Measurements from ENCODE around the gene RARRES2. TPM values are rescaled to one million over a fixed set of nuclear protein-coding genes. Genes with fewer than 3 reads are reported as not detected.

The RARRES2 gene
- total RNA-seq, 4 donors from 2014 or later, result 21.5 to 99.9 (median 27.1) TPM

DNA sequence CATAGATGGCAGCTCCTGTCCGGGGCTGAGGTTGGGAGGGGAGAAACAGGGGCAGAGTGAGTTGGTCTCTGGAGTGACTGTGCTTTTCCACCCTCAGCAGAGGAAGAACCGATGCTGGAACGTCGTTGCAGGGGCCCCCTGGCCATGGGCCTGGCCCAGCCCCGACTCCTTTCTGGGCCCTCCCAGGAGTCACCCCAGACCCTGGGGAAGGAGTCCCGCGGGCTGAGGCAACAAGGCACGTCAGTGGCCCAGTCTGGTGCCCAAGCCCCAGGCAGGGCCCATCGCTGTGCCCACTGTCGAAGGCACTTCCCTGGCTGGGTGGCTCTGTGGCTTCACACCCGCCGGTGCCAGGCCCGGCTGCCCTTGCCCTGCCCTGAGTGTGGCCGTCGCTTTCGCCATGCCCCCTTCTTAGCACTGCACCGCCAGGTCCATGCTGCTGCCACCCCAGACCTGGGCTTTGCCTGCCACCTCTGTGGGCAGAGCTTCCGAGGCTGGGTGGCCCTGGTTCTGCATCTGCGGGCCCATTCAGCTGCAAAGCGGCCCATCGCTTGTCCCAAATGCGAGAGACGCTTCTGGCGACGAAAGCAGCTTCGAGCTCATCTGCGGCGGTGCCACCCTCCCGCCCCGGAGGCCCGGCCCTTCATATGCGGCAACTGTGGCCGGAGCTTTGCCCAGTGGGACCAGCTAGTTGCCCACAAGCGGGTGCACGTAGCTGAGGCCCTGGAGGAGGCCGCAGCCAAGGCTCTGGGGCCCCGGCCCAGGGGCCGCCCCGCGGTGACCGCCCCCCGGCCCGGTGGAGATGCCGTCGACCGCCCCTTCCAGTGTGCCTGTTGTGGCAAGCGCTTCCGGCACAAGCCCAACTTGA lies 29.9 kb upstream of the RARRES2 start:
- Histone ChIP-seq H3K27me3 (no peaks in the 10 kb centered on the region), H3K4me3 (peak overlapping the region in 1 of 4 donors; percentile 34), H3K36me3 (peaks cover 0 to 34% (median 0%) of the 10 kb centered on the region in 3 donors), H3K4me1 (peaks cover 0 to 55% (median 16%) of the 10 kb centered on the region in 4 donors), H3K9me3 (no peaks in the 10 kb centered on the region), H3K27ac (peak overlapping the region in 1 of 4 donors; percentile 14)
- DNase-seq, result peak in 1 of 3 donors; percentile 45
- no peak for TF ChIP-seq POLR2A (IDR thresholded peaks at IDR 0.05)

DNA sequence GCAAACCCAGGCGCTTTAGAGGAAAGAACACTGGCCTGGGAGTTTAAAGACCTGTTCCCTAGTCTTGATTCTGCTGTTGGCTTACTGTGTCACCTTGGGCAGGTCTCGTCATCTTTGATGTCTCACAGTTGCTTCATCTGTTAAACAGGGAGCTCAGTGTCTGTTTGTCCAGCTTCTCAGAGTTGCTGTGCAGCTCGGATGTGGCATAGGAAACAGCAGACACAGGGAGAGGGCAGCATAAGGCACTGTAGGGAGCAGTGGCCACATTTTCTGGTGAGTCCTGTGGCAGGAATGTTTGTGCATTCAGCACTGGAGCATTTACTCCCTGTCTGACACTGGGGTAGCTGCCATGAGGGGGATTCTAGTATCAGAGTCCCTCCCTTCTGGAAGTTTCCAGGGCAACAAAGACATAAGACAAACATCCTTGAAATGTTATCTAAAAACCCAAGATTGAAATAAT lies 29.2 kb upstream of the RARRES2 start:
- H3K9me3 ChIP-seq, result no peaks in the 10 kb centered on the region
- H3K36me3 ChIP-seq, result peaks cover 0 to 34% (median 0%) of the 10 kb centered on the region in 3 donors
- TF ChIP-seq POLR2A (IDR thresholded peaks at IDR 0.05), result no peak
- TF ChIP-seq, protein P1, sequence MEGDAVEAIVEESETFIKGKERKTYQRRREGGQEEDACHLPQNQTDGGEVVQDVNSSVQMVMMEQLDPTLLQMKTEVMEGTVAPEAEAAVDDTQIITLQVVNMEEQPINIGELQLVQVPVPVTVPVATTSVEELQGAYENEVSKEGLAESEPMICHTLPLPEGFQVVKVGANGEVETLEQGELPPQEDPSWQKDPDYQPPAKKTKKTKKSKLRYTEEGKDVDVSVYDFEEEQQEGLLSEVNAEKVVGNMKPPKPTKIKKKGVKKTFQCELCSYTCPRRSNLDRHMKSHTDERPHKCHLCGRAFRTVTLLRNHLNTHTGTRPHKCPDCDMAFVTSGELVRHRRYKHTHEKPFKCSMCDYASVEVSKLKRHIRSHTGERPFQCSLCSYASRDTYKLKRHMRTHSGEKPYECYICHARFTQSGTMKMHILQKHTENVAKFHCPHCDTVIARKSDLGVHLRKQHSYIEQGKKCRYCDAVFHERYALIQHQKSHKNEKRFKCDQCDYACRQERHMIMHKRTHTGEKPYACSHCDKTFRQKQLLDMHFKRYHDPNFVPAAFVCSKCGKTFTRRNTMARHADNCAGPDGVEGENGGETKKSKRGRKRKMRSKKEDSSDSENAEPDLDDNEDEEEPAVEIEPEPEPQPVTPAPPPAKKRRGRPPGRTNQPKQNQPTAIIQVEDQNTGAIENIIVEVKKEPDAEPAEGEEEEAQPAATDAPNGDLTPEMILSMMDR (IDR thresholded peaks at IDR 0.05), result no peak
- peak overlapping the region in 3 of 4 donors; percentile 94 to 99 (median 98) for H3K27ac ChIP-seq
- peak overlapping the region in 2 of 4 donors; percentile 84 to 93 for H3K4me3 ChIP-seq
- peaks cover 0 to 52% (median 16%) of the 10 kb centered on the region in 4 donors for H3K4me1 ChIP-seq
- DNase-seq, result peak in 1 of 3 donors; percentile 41
- no peaks in the 10 kb centered on the region for H3K27me3 ChIP-seq

DNA sequence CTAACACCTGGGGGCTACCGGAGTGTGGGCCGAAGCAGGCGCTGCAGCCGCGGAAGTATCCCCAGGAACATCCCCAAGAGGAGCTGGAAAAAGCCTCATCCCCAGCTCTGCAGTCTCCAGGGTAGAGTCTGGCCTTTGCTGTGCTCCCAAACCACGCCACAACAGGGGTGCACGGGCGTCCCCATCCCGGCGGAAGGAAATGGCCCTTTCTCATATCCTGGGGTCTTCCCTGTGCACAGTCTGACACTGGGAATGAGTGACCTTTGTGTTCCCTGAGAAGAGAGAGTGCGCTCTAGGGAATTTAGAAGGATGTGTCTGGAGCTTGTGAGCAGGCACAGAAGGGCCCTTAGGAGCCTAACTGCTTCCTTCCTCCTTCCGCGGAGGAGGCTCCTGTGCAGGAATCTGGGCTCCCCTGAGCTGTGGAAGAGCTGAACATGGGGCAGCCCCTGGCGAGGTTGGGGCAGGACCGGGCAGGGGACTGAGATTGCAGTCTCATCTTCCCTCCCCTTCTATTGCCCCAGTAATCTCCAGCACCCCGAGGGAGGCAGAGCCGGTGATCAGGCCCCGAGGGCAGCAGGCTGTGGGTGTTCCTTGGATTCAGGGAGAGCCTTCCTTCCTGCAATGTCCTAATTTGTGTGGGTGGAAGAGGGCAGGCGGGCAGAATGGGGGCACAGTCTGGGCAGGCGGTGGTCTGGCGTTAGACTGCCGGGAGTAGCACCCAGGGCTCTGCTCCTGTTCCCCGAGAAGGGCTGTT lies 28.5 kb upstream of the RARRES2 start:
- peak overlapping the region; percentile 90 to 99 (median 96) for H3K27ac ChIP-seq
- TF ChIP-seq, protein P1 (IDR thresholded peaks at IDR 0.05), result no peak
- no peak for TF ChIP-seq POLR2A (IDR thresholded peaks at IDR 0.05)
- peak in 1 of 3 donors; percentile 43 for DNase-seq
- peak overlapping the region; percentile 84 to 93 (median 91) for H3K4me3 ChIP-seq
- H3K36me3 ChIP-seq, result peaks cover 0 to 34% (median 0%) of the 10 kb centered on the region in 3 donors
- H3K9me3 ChIP-seq, result no peaks in the 10 kb centered on the region
- no peaks in the 10 kb centered on the region for H3K27me3 ChIP-seq
- H3K4me1 ChIP-seq, result peaks cover 0 to 52% (median 16%) of the 10 kb centered on the region in 4 donors

DNA sequence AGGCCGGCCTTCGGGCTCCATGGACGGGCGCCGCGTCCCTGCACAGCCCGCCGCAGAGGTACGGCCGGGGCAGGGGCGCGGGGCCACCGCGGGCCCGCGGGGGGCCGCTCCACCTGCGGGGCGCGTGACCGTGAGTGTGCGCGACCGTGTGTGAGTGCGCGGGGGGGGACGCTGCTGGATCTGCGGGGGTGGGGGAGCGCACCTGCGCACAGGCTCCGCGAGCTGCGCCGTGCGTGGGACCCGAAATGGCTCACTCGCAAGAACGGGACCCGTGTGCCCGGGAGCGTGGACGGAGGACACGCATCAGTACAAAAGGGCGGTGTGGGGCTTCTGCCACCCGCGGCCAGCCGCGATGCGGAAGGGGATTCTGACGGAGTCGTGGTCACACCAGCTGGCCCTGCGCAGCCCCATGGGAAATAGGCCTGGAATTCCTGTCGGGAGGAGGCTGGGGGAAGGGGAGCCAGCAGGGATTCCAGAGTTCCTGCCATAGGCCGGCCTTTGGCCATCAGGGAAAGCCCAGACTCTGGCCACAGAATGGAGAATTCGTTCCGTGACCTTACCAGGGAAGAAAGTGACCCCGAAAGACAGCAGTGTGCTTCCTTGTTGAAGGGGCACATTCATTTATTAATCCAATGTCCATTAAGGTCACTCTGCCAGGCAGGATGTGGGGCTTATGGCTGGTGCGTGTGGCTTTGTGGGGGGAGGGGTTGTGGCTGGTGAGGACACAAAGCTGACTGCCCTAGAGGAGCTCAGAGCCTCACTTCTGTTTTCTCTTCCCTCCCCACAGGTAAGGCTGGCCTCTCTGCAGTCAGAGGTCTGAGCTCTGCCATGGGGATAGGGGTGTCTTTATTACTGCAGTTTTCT lies 27.7 kb upstream of the RARRES2 start:
- DNase-seq, result peak; percentile 78 to 82 (median 80)
- Histone ChIP-seq H3K9me3 (no peaks in the 10 kb centered on the region), H3K4me3 (peak overlapping the region; percentile 84 to 93 (median 91)), H3K36me3 (peaks cover 0 to 34% (median 0%) of the 10 kb centered on the region in 3 donors), H3K27me3 (no peaks in the 10 kb centered on the region), H3K27ac (peak overlapping the region; percentile 90 to 99 (median 96)), H3K4me1 (peaks cover 0 to 51% (median 16%) of the 10 kb centered on the region in 4 donors)
- peak in 1 of 2 donors; percentile 20 for TF ChIP-seq POLR2A (IDR thresholded peaks at IDR 0.05)
- TF ChIP-seq, protein P1 (IDR thresholded peaks at IDR 0.05), result no peak

DNA sequence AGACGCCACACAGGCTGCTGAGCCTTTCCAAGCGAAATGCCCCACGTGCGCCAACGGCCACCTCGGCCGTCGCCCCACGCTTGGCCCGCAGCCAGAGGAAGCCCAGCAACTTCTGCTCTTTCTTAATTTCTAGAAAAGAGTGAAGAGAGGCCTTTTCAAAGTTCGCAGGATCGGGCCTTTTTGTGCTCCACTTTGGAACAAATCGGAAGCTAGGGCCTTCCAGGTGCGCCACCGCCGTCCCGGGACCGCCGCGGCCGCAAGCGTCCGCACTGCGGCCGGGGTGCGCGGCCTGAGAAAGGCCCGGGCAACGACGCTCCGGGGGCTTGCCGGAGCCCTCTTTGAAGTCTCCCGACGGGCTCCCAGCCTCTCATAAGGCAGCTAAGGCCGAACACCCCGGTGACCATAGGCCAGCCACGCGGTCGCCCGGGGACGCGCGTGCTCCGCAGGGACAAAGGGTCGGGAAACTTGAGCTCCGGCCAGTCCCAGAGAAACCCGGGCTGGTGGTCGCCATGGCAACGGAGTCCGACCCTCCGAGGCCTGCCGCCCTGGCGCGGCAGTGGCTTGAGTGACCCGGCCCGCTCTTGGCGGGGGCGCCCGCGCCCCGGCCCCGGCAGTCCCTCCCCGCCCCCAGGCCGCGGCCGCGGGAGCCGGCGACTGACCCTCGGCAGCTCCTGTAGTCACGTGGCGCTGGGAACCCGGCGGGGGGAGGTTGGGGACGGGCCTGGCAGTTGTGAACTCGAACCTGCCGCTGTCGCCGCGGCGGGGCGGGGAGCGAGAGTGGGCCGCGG lies 26.9 kb upstream of the RARRES2 start, which contains the start of gene REPIN1:
REPIN1 (plus strand) TSS at position 727 of the 788 bp plus-strand sequence. CDS start 890 bp downstream, outside the sequence.
- Histone ChIP-seq H3K36me3 (peaks cover 0 to 26% (median 0%) of the 10 kb centered on the region in 3 donors), H3K4me1 (peaks cover 0 to 43% (median 21%) of the 10 kb centered on the region in 4 donors), H3K4me3 (peak within 1 kb of the TSS; percentile 84 to 93 (median 91)), H3K9me3 (no peaks in the 10 kb centered on the region), H3K27me3 (no peaks in the 10 kb centered on the region), H3K27ac (peak within 1 kb of the TSS; percentile 90 to 99 (median 96))
- peak; percentile 85 to 96 (median 95) for DNase-seq
- TF ChIP-seq POLR2A (IDR thresholded peaks at IDR 0.05), result peak; percentile 35 to 76
- TF ChIP-seq, protein P1 (IDR thresholded peaks at IDR 0.05), result no peak

All from Peyer's patch (tissue), 4 donors.